ENCODE results near the gene RNU6-7.

DNA sequence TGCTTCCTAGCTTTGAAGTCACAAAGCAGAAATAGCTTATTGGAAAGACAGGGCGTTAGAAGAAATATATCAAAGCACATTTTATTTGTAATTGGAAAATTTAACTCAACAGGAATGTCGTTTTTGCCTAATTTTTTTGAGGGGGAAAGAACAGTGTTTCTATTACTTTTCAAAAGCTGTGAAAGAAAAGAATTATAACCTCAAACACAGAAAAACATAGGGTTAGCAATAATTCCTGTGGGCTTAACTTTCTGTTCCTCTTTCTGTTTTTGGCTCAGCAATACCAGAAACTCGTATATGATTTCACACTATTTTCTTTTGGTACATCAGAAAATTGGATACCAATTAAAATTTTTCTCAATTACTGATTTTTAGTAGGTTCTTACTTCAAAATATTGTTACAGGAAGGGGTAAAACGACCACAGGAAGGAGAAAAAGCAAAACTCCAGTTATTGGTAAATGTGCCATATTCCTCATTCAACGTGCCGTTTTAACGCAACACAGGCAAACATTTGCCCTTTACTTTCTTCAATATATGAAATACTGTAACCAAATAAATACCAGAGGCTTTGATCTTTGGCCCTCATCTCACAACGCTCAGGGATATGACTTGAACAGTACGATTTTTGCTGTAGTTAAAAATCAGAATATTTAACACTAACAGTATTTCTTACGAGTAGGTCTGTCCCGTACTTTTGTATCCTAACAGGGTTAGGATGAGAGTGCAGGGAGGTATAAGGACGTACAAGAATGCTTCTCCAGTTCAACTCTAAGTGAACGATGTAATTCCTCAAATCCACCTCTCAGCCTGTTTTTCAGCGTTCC is 1.3 kb upstream of the RNU6-7 start:
- TF ChIP-seq GATA2 (IDR thresholded peaks at IDR 0.05; ENCODE audit: low read depth, low read length), result no peak
- no peak for TF ChIP-seq GATA3 (IDR thresholded peaks at IDR 0.05; ENCODE audit: low read depth, low read length)
